C4-2B (cell line): ENCODE measurements around the gene SLN.

Experiments used
- H3K27ac ChIP-seq: fragments of 450-650 bp; 2 replicates; pipeline ENCODE4 v1.5.1; 2017
- ZFX ChIP-seq: fragments of 450-650 bp; IDR thresholded peaks from 2 replicates; pipeline ENCODE4 v1.6.1; 2017
- TF ChIP-seq, protein P1 (sequence below): fragments of 450-650 bp; conservative IDR thresholded peaks from 2 replicates; pipeline ENCODE4 v1.5.1; 2017; ENCODE audit warnings: mild to moderate bottlenecking

Gene SLN

DNA sequence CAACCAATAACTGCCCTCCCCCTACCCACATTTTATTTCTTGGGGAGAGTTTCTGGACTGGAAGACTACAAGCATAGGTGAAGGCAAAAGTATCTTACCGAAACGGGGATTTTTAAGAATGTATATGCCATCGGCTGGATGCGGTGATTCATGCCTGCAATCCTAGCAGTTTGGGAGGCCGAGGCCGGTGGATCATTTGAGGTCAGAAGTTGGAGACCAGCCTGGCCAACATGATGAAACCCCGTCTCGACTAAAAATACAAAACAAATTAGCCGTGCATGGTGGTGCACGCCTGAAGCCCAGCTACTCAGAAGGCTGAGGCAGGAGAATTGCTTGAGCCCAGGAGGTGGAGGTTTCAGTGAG, 20.8 kb upstream of the SLN start:
- no peak overlapping the region for H3K27ac ChIP-seq
- TF ChIP-seq ZFX: no peak
- TF ChIP-seq, protein P1, sequence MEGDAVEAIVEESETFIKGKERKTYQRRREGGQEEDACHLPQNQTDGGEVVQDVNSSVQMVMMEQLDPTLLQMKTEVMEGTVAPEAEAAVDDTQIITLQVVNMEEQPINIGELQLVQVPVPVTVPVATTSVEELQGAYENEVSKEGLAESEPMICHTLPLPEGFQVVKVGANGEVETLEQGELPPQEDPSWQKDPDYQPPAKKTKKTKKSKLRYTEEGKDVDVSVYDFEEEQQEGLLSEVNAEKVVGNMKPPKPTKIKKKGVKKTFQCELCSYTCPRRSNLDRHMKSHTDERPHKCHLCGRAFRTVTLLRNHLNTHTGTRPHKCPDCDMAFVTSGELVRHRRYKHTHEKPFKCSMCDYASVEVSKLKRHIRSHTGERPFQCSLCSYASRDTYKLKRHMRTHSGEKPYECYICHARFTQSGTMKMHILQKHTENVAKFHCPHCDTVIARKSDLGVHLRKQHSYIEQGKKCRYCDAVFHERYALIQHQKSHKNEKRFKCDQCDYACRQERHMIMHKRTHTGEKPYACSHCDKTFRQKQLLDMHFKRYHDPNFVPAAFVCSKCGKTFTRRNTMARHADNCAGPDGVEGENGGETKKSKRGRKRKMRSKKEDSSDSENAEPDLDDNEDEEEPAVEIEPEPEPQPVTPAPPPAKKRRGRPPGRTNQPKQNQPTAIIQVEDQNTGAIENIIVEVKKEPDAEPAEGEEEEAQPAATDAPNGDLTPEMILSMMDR: no peak

DNA sequence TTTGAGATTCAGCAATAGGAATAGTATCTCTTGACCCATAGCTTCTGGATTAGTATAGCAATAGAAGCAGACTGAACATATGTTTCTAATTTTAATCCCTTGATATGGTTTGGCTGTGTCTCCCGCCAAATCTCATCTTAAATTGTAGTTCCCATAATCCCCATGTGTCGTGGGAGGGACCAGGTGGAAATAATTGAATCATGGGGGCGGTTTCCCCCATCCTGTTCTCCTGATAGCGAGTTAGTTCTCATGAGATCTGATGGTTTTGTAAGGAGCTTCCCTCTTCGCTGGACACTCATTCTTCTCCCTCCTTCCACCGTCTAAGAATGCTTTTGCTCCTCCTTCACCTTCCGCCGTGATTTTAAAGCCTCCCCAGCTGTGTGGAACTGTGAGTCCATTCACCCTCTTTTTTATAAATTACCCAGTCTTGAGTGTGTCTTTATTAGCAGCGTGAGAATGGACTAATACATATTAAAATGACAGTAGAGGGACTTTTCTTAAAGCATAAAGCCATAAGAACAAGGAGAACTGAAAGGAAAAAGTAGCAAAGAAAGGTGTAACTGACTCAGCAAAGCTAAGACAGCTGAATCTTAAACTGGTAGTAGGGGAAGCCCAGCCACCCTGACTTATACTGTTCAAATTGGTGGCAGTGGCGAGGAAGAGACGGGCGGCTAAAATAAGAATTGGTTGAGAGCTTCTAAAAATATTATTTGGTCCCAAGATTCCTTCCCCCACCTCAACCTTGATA, 20.3 kb upstream of the SLN start:
- no peak overlapping the region for H3K27ac ChIP-seq
- no peak for TF ChIP-seq ZFX
- TF ChIP-seq, protein P1: no peak

DNA sequence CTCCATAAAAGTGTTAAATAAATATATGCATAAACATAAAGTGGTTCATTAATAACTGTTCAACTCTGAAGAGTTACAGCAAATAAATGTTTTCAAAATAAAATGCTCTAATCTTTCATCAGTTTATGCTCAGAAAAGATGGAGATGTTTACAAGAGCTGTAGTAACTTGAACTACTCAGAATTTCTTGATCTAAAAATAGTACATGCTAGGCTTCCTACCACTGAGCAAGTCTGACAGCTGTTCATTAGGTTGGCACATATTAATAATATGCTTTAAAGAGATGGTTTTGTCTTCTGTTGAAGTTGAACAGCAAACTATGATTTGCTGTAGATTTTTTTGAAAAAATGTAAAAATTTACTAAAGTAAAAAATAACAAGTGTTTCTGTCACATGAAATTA, 10.8 kb upstream of the SLN start:
- no peak overlapping the region for H3K27ac ChIP-seq
- TF ChIP-seq, protein P1: no peak
- TF ChIP-seq ZFX: no peak

DNA sequence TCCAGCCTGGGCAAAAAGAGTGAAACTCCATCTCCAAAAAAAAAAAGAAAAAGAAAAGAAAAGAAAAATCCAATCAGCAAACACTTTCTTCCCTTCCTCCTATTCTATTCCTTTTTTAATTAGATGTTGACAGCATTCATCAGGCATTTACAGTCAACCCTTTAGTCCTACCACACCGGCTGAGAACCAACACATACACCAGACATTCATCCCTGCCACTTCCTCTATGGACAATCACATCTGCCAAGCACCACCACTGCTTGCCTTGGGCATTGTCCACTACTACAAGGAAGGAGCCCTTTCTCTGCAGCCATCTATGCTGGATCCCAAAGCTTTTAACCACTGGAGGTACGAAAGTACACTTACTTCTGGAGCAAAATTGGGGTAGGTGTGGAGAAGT, 9.4 kb upstream of the SLN start:
- TF ChIP-seq, protein P1: no peak
- TF ChIP-seq ZFX: no peak
- H3K27ac ChIP-seq: no peak overlapping the region

DNA sequence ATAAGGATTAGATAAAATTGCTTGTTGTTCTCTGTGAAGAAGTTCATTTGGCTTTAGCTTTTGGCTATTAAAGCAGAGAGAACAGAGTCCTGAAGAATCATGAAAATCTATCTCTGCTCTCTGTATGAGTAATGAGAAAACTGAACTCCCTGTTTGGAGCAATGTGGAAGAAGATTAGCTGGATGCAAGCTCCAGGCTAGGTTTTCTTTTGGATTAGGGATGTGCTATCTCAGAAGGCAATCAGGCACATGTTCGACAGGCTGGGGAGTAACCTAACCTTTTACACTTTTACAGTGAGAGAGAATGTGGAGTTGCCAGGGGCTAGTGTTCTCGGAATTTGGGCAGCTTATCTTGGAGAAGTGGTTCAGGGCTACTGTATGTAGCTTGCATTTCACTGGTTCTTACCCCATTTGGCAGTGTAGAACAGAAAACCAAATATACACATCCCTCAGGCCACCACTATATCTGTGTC, 8.5 kb upstream of the SLN start:
- TF ChIP-seq, protein P1: no peak
- no peak for TF ChIP-seq ZFX
- no peak overlapping the region for H3K27ac ChIP-seq

DNA sequence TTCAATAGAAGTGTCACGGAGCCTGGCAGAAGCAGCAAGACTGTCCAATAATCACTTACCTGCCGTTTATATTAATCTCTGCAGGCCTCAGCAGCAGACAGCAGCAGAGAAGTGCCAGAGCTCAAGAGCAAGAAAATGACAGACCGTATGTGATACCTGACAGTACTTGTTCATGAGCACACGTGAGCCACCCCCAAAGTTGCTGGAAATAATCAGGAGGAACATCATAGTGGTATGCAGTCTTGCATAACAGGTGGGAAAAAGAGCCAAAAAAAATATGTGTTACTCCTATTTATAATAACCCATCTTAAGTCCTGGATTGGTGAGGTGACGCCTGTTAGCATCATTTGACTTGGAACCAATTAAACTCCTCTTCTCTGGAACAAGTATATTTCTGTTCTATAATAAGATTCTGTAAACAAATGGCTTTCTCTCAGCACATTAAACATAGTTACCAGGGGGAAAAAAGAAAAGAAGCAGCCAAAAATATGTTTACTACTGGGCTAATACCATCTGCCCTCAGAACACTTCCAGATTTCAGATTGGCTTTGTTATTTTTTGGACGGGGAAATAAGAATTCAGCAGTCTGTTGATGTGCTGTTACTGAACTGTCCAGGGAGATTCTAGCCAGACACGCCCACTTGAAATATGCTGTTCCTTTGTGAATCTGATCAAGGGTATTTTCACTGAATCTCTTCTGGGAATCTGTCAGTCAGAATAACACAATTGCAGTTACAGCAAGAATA, 7.9 kb upstream of the SLN start:
- H3K27ac ChIP-seq: no peak overlapping the region
- TF ChIP-seq, protein P1: no peak
- no peak for TF ChIP-seq ZFX

DNA sequence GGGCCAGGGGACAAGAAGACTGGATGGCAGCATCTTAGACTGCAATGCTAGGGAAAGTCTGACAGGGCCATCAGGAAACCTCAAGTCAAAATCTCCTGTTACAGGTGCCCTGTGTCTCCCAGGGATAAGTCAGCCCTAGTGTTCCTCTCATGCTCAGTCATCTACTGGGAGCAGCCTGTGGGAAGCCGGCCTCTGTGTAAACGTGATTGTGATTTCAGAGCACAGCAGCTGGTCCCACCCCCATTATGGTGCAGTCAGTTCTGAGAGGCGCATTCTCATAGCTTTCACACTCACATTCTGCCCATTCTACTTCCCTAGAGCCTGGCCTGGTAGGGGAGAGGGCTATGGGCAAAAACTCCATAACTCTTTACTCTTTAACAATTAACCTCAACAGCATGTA, 7.2 kb upstream of the SLN start:
- no peak overlapping the region for H3K27ac ChIP-seq
- TF ChIP-seq, protein P1: no peak
- no peak for TF ChIP-seq ZFX
